Stimulated activated naive CD8-positive, alpha-beta T cell treated with anti-CD3 and anti-CD28 coated beads, Interleukin-15, Interleukin-2, amounts not matched to agents 100 U/mL and 50 U/mL, for 24 hours (primary cell): ENCODE results near the gene GNPTAB.

Experiments
- ATAC-seq: fragments of 150-1000 bp; cut with Tn5 transposase; one replicate; pipeline ENCODE4 v1.10.0; 2021
- DNase-seq: peaks from one replicate; pipeline ENCODE4 v3.0.0; 2021

GNPTAB gene

GRCh38 chr12:101696251-101697196, 134.2 kb downstream of the GNPTAB start:
- DNase-seq: peak; percentile 13
- ATAC-seq: peak; percentile 1

DNA sequence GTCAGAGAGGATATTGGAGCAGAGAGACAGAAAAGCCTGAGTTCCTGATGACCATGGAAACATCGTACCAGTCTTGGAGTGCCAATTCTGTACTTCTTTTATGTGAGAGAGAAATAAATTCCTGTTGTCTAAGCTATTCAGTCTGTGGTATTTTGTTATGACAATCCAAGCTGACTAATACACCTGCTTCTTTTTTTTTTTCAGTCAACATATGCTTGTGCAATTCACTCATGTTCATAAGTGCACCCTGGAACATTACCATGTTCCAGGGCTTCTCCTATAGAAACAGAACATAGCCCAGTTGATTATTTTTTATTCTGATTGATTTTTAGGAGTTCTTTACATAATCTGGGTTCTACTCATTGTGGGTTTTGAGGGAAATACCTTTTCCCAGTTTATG, 135.1 kb downstream of the GNPTAB start:
- DNase-seq: no peak
- ATAC-seq: no peak
